Stimulated activated CD8-positive, alpha-beta memory T cell treated with anti-CD3 and anti-CD28 coated beads, Interleukin-2, amount 100 ng/mL, for 48 hours (primary cell): ENCODE results near the gene GADL1.

Source experiments
- DNase-seq, 2 donors: peaks; one replicate each; pipeline ENCODE4 v3.0.0-alpha.2; 2020; ENCODE audit warnings: low read depth in 2 of 2

The GADL1 gene

DNA sequence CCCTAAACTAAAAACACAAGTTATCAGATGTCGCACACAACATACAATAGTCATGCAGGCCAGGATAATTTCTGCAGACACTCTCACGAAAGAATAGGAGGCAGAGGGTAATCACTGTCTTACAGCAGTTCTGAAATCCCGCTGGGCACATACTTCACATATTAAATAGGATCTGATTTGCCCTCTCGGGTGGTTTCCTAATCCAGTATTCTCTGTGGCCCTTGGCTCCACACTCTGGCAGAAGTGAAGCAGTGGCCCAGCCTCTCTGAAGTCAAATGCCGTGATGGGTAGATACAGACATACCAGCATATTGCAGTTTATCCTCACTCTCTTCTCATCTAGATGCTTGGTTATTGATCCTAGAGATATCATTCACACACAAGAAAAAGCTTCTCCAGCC, 19.0 kb downstream of the GADL1 start:
- no peak for DNase-seq

- no peak for DNase-seq
These were observed 20.8 kb downstream of the GADL1 start for GRCh38 chr3:30873671-30874070.

DNA sequence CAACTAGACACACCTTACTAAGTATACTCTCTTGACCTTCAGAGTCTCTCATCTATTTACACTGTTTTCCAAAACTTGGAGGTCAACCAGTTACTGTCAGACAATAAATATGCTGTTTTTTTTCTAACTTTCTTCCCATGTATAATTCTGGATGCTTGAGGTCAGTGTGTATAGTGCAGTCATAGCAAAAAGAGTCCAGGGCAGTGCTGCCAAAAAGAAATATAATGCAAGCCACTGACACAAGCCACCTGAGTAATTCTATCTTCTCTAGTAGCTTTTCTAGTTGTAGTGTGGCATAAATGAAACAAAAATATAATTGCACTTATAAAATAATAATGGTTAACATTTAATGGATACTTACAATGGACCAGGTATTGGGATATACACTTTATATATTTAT, 21.6 kb downstream of the GADL1 start:
- no peak for DNase-seq

GRCh38 chr3:30871720-30872119, 22.7 kb downstream of the GADL1 start:
- DNase-seq: no peak

GRCh38 chr3:30864836-30865235, 29.6 kb downstream of the GADL1 start:
- no peak for DNase-seq

DNA sequence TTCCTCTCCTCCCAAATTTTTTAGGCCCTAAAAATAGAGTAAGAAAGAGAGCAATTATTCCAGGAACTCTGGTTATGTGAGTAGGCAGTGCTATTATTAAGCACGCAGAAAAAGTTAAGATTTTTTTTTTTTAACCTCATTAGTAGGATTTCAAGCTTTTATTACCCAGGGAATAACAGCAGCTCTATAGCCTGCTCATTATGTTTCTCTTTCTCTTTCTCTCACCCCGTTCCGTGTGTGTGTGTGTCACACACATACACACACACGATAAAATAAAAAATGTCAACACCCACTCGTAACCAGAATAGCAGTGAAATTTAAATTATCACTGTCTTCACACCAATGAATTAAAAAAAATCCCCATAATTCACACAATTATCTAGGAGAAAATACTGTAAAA, 30.3 kb downstream of the GADL1 start:
- DNase-seq: no peak

- DNase-seq: no peak
These were observed 32.5 kb downstream of the GADL1 start for GRCh38 chr3:30862004-30862403.

- no peak for DNase-seq
These were observed 35.5 kb downstream of the GADL1 start for GRCh38 chr3:30858894-30859389.

- no peak for DNase-seq
These were observed 38.8 kb downstream of the GADL1 start for GRCh38 chr3:30855400-30856292.

GRCh38 chr3:30852833-30853232, 41.6 kb downstream of the GADL1 start:
- DNase-seq: no peak

DNA sequence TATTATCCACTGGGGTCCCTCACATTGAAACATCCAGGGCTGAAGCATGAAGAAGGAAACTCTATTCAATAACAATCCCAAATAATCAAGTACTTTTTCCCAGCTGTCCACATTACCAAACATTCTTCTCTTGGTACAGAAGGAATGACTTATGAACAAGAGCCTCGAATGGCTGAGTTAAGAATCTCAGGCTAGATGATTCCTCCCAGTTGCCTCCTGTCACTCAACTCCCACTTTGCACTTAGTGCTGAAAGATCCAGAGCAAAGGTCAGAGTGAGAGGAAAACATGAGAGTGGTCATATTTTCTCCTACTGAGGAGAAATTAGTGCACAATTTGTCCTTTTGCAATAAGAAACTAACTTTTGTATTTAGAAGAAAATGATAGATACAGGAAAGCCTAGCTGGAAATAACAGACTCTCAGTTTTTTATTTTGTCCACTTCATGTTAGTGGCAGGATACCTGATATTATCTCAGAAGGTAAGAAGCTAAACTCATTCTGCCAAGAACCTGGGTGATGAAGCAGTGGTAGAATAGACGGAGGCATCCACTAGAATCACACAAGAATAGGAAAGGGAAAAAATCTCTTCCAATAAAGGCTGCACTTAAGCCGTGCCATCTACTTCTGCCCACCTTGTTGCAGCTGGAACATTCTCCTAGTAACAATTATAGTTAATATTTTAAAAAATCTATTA, 46.2 kb downstream of the GADL1 start:
- no peak for DNase-seq

- no peak for DNase-seq
These were observed 46.9 kb downstream of the GADL1 start for GRCh38 chr3:30847592-30847991.

- DNase-seq: no peak
These were observed 48.9 kb downstream of the GADL1 start for GRCh38 chr3:30845606-30846005.

- DNase-seq: no peak
These were observed 50.6 kb downstream of the GADL1 start for GRCh38 chr3:30843877-30844276.

DNA sequence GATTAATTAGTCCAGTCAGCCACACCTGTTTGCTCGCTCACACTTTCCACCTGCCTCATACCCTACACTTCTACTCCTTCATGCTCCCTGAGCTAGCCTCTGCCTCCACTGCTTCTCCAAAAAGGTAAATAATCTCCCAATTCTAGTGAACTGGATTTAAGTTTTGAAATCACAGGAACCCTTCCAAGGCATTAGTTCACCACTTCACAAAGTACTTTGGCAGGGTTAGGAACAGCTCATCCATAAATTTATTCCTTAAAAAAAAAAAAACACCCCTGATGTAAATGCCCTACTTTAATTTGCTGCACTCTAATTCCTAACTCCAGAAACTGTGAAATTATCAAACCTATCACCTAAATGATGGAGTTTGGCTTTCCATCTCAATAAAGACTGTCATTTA, 58.3 kb downstream of the GADL1 start:
- no peak for DNase-seq

GRCh38 chr3:30835667-30836066, 58.8 kb downstream of the GADL1 start:
- DNase-seq: no peak

DNA sequence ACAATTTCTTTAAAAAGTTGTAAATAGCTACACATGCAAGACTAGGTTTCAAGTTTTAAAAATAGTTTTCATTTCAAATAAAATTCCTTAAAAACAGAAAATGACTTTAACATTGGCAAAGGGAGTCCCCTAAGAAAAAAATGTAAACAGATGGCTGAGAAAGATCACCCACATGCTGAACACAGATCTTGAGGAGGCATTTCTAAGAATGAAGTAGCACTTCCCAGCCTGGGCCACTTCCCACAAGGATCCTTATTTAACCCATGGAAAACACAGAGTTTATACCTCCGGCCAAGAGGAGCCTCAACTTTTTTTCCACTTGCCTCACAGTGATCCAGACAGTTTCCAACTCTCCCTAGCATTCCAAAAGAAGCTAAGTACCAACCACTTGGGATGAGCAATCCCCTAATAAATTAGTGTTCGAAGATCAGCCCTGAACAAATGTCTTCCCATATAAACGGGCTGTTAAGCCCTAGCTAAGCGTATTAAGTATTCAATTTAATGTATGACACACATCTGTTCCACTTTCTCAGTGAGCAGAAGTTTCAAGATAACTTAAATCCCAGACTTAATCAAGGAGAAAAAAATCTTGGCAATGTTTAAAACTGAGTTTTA, 61.4 kb downstream of the GADL1 start:
- DNase-seq: no peak

- no peak for DNase-seq
These were observed 67.4 kb downstream of the GADL1 start for GRCh38 chr3:30827080-30827479.

DNA sequence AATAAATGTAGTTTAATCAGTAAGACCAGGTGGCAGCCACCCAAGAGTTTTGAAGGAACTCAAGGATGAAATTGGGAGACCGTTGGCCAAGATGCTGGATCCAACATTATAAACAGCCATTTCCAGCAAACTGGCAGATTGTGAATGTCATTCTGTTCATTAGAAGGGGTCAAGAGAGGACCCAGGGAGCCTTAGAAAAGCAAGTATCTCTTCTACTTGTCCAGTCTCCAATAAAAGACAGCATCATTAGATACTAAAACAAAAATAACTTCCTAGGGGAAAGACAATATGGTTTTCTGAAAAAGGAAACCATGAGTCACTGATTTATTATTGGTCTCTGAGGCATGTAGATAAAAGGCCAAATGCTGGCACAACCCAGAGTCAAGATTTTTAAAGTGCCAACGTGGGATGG, 67.9 kb downstream of the GADL1 start:
- DNase-seq: no peak

DNA sequence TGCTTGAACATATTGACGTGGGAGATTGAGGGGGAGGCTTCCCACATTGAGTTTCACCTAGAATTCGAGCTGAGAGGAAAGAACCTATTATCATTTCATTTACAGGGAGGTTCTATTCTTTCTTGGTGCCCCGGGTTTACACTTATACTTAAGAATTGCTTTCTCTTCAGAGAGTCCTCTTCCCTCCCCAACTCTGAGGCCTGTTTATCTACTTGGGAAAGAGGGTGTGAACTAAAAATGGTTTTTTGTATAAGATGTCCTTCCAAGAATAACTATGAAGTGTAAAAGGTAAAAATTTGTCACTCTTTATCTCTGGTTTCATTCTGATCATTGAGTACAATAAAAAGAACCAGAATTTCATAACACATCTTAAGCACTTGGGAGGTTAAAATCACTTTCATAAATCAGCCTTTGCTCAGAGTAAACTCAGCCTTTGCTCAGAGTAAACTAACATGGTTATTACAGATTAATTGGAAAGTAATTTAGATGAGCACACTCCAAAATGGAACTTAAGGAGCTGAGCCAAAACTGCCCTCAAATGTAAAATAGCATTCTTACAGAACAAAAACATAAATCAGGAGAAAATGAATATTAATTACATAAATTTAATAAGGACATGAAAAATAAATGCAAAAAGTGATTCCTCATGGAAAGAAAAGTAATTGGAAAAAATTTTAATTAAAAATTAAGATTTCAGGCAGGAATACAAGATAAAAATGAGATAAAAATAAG, 75.2 kb downstream of the GADL1 start:
- DNase-seq: no peak

GRCh38 chr3:30813734-30814133, 80.7 kb downstream of the GADL1 start:
- no peak for DNase-seq
